Fibroblast of skin of right biceps (primary cell): Measurements from ENCODE around the gene NPFFR1.
"Not testable (repeated sequence)": the region's sequence is repeated elsewhere in the genome, so short reads cannot be mapped to it uniquely, and the experiment has no call there.

Source experiments
- DNase-seq: peaks from one replicate; pipeline ENCODE4 v3.0.0-alpha.2; 2013

NPFFR1 gene

DNA sequence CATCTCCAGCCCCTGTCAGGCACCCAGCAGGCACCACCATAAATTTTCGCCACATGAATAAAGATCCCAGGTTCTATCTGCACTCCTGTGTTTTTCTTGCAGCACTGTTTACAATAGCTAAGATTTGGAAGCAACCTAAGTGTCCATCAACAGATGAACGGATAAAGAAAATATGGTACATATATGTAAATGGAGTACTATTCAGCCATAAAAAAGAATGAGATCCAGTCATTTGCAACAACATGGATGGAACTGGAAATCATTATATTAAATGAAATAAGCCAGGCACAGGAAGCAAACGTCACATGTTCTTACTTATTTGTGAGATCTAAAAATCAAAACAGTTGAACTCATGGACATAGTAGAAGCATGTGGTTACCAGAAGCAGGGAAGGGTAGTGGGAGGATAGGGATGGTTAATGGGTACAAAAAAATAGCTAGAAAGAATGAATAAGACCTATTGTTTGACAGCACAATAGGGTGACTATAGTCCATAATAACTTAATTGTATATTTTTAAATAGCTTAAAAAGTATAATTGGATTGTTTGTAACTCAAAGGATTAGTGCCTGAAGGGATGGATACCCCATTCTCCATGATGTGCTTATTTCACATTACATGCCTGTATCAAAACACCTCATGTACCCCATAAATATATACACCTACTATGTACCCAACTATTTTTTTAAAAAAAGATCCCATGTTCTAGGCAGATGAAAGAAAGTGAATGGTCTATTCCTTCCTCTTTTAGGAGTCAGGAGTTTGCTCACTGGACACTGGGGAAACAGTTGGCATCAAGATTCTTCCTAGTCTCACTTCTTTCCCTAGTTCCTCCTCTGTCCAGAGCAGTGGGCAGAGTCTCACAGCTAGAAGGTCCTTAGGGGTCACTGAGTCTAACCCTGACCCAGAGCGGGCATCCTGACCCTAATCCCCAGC is 1.0 kb upstream of the NPFFR1 start:
- no peak for DNase-seq

DNA sequence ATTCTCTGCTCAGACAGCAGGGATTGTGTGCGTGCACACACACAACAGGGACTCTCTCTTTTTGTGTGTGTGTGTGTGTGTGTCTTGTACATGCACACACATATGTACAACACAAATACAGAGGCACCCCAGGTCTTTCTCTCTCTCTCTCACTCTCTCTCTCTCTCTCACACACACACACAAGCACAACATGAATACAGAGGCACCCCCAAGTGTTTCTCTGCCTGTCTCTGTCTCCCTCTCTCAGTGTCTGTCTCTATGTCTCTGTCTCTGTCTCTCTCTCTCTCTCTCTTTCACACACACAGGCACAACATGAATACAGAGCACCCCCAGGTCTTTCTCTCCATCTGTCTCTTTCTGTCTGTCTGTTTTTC is 746 bp downstream of the NPFFR1 start:
- DNase-seq = no peak

- DNase-seq = no peak
These were observed 2.2 kb downstream of the NPFFR1 start for GRCh38 chr10:70281609-70282008.

DNA sequence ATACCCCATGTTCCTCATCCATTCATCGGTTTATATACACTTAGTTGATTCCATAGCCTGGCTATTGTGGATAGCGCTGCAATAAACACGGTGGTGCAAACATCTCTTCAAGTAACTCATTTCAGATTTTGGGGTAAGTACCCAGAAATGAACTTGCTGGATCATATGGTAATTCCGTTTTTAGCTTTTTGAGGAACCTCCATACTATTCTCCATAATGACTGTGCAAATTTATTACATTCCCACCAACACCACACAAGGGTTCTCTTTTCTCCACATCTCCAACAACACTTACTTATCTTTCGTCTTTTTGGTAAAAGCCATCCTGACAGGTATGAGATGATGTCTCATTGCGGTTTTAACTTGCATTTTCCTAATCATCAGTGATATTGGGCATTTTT is 3.7 kb downstream of the NPFFR1 start:
- DNase-seq = no peak

DNA sequence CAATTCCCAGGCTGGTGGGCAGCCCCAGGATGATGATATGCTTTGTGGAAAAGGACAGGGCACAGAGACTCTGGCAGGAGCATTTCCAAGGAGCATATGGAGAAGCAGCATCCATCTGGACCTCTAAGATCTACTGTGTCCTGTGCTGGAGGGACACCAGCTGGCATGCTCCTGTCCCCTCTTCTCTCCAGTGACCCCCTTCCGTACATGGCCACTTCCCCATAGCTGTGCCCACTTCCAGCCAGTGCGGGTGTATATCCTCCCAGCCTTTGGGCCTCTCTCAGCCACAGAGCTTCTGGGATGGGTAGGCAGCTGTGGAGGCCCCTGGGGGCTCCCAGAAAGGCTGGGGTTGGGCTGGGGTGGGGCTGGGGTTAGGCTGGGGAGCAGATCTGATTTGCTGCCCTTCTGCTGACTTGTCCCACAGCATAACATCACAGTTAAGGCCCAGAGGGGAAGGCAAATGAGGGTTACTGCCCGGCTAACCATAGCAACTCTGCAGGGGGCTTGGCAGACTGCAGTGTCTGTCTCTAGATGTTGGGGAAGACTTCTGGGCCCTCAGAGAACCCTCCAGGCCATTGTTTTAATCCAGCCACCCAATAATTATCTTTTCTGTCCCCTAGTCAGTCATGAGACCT is 6.3 kb downstream of the NPFFR1 start:
- no peak for DNase-seq

DNA sequence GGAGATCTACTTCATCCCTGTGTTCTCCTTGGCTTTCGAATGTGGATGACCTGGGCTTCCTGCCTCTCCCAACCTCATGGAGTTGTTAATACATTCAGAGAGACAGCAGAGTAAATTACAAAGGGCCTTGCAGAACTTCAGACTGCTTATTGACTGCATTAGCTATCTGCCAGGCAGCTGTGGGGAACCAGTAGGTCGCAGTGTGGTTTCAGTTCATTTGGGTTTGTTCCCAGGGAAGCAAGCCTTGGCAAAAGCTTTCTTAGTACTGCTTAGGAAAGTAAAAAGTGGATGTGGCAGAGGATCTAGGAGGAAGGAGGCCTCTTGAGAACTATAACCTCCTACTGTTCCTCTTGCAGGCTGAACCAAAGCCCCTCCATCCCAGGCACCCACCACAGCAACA is 9.2 kb downstream of the NPFFR1 start:
- DNase-seq = no peak

DNA sequence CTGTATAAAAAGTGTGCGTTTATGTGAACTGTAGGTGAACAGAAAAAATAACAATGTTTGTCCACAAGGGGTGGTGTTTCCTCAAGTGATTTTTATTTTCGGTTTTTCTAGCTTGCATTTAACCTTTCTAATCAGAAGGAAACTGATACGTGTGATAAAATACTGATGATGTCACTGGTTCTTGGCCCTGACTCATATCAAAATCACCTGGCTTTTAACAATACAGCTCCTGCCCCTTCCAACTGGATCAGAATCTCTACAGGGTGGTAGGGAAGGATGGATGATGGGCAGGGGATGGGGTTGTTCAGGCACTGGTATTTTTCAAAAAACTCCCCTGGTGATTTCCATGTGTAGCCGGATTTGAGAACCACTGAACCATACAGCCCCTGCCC is 10.9 kb downstream of the NPFFR1 start:
- DNase-seq = no peak

DNA sequence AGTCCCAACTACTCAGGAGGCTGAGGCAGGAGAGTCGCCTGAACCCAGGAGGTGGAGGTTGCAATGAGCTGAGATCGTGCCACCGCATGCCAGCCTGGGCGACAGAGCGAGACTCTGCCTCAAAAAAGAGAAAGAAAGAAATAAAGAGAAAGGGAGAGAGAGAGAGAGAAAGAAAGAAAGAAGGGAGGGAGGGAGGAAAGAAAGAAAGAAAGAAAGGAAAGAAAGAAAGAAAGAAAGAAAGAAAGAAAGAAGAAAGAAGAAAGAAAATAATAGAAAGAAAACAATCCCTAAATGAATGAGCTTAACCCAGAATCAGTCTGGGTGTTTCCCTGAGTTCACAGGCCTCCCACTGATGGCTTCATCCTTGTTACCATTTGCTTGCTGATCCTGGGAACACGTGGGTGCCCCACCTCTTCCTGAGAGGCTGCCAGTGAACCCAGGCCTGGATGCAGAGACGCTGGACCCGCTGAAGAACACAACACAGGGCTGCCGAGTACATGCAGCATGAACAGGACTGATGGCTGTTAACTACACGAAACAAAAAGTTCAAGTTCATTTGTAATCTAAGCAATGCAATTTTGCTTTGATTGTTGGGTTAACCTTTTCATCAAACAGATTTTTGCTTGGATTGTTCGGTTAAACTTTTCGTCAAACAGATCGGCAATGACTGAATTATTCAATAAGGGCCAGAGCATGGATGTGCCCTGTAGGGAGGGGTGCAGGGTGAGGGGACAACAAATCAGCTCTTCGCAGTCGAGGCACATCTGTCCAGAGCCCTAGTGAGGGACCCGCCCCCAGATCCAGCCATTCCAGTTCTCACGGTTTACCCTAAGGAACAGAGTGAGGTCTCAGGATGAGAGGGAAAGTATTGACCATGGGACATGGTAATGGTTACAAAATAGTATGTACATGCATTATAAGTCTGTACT is 11.5 kb downstream of the NPFFR1 start:
- DNase-seq = no peak

- no peak for DNase-seq
These were observed 12.9 kb downstream of the NPFFR1 start for GRCh38 chr10:70270952-70271351.

- no peak for DNase-seq
These were observed 14.1 kb downstream of the NPFFR1 start for GRCh38 chr10:70269741-70270140.

DNA sequence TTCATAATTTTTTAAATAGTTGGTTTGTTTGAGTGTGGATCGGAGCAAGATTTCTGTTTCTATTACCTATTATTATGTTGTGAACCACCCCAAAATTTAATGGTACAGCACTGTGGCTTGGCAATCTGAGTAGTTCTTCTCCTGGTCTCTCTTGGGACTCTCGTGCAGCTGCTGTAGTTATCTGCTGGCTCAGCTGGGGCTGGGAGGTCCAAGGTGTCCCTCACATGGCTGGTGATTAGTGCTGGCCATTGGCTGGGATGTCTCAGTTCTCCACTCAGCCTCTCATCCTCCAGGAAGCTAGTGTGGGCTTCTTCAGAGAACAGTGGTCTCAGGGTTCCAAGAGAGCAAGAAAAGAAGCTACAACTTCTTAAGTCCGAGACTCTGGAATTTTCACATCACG is 15.4 kb downstream of the NPFFR1 start:
- DNase-seq = no peak

DNA sequence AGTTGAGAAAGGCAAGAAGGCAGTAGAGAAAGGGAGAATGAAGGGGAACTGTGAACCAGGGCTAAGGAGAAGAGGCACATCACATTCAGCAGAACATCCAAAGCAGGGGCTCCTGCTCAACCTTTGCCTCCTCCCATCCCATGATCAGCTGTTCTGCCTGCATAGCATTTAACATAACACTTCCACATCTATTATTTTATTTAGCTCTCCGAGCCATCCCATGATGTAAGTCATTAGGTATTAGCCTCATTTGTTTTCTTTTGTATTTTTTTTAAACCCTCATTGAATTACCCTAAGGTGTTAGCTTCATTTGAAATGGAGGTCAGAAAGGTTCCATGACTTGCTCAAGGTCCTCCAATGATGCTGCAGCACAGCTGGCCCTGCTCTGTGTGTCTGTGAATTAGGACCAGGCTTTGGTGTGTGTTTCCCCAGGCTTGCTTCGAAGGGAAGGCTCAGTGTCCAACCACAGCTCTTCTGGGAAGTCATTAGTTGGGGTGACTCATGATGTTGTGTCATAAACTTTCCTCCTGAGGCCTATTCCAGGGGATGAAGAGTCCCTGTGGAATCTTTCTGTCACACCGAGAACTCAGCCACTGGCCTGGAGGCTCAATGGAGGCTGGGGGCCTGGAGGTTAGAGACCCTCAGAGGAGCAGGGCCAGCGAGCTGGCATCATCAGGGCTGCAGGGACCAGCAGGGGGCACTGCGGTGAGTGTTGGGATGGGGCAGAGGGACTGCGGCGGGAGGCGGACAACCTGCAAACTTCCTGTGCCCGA is 16.5 kb downstream of the NPFFR1 start:
- DNase-seq = peak; percentile 97

DNA sequence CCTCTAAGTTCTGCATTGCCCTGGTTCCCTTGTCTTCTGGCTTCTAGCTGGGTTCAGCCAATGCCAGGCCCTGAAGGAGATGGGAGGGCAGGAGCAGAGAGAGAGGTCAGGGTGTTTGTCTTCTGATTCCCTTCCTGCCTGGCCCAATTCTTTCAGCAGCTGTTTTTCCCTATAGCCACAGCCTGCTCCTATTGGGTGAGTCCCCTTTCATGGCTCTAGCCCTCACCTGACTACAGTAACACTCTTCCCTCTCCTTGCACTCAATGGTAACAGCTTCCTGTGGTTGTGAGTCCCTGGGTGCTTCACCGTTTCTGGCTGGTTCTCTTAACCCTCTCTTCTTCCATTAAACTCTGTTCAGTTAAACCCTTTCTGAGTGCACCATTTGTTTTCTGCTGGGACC is 17.1 kb downstream of the NPFFR1 start:
- DNase-seq = no peak

GRCh38 chr10:70266056-70266455 is 17.7 kb downstream of the NPFFR1 start:
- DNase-seq = no peak

DNA sequence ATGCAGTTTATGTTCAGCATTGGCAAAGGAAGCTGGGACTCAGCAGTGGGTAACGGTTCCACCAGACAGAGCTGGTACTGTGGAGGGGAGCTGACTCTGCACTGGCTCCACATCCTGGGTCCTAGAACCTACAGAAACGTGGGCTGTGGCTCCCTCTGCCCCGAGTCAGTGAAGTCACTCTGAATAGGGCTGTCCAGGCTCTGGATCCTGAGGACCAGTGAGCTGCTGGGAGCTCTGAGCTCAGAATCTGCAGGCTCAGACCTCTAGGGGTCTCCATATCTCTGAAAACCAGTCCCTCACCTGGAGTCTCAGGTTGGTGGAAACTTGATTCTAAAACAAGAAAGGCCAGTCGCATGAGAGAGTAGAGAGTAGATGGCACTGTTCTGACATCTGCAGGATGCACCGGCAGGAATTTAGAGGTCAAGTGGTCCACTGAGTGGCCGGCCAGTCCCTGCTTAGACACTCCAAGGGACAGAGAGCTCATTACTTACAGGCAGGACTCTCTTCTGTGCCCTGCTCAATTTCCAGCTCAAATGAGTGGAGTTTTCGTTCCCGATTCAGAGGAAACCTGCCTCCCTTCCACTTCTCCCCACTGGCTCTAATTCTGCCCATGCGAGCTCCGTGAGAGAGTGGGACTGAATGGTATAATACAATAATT is 18.6 kb downstream of the NPFFR1 start:
- no peak for DNase-seq

- no peak for DNase-seq
These were observed 23.1 kb downstream of the NPFFR1 start for GRCh38 chr10:70260734-70261133.

DNA sequence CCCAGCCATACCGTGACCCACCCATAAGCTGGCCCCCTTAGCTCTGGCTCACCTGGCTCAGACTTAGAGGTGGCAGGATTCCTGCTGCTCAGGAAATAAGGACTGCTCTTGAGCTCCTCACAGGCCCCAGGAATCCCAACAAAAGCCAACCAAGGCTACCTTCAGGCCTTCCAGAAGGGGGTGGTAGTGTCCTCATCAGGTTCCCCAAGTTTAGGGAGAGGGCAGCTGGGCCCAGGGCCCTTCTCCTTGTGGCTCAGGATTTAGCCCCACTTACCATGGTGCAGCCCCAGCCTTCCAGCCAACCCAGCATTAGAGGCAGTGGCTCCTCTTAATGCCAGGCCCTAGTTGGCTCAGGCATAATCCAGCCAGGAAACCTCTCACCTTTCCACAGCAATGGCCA is 23.5 kb downstream of the NPFFR1 start:
- no peak for DNase-seq

DNA sequence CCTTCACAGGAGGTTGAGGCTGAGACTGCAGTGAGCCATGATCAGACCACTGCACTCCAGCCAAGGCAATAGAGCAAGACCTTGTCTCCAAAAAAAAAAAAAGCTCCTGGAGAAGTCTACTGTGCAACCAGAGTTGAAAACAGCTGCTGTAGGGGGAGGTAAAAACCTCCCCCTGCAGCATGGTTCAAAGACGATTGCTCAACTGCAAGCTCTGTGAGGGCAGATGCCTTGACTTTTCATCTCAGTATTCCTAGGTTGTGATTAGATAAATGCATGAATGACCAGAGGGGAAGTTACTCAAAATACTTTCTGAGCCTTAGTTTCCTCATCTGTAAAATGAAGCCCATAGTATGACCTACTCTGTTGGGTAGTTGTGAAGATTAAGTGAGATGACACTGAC is 25.6 kb downstream of the NPFFR1 start:
- no peak for DNase-seq

- DNase-seq = not testable (repeated sequence)
These were observed 26.0 kb downstream of the NPFFR1 start for GRCh38 chr10:70257816-70258215.

DNA sequence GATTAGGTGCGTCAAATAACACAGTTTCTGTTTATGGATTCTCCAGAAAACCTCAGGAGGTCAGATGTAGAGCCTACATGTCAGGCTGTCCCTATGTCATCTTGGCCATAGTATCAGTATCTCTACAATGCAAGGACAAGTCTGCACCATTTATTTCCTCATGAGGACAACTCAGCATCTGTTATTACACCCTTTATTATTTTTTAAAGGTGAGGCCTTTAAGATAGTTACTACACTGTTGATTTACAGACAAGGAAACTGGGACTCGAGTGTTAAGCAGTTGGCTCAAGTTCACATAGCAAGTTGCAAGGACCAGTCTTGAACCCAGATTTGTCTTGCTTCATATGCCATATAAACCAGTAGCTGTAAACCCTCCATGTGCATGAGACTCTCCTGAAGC is 27.3 kb downstream of the NPFFR1 start:
- DNase-seq = no peak

- DNase-seq = peak; percentile 27
These were observed 28.2 kb downstream of the NPFFR1 start for GRCh38 chr10:70255329-70256299.
